ENCODE data around the gene CPE. TPM values are rescaled to one million over a fixed set of nuclear protein-coding genes. Genes with fewer than 3 reads are reported as not detected.

Gene CPE
- total RNA-seq, 1 donor from 2014 or later: 43.6 TPM

DNA sequence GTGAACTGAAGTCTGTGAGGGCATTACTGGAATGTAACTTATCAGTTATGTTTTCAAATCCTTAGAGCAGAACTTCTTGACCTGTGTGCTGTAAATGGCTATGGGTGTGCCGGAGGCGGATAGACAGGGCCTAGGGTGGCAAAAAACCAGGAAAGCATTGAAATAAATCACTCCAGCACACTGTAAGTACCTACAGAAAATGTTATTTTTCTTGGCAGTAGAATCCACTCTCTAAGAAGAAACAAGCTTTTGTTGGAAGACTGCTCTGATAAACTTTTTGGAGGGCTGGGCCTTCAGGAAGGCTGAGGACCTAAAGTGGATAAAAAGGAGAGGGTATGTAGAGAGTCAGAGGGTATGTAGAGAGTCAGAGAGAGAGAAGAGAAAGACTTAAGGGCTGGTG lies 14.9 kb downstream of the CPE start:
- Histone ChIP-seq H3K36me3 (no peaks in the 10 kb centered on the region), H3K9ac (no peak overlapping the region), H3K4me3 (no peak overlapping the region), H3K4me2 (no peak overlapping the region), H2AFZ (replicated peaks) (peak overlapping the region; percentile 26), H3K27ac (no peak overlapping the region), H4K20me1 (ENCODE audit: low read depth) (no peaks in the 10 kb centered on the region), H3F3A (ENCODE audit: low read depth) (no peaks in the 10 kb centered on the region), H3K9me3 (ENCODE audit: low read depth) (no peaks in the 10 kb centered on the region), H3K79me2 (ENCODE audit: low read depth) (no peaks in the 10 kb centered on the region), H3K27me3 (no peaks in the 10 kb centered on the region), H3K4me1 (no peaks in the 10 kb centered on the region)
- no peaks in the 10 kb centered on the region for H3K9me3 Mint-ChIP-seq
- H3K4me3 Mint-ChIP-seq: no peak overlapping the region
- no peaks in the 10 kb centered on the region for H3K27me3 Mint-ChIP-seq (ENCODE audit: insufficient read depth, low read depth)
- peak overlapping the region; percentile 3 for H3K27ac Mint-ChIP-seq
- DNase-seq (ENCODE audit: low spot score): no peak
- peaks cover 11% of the 10 kb centered on the region for H3K4me1 Mint-ChIP-seq
- H3K36me3 Mint-ChIP-seq: peaks cover 4% of the 10 kb centered on the region
- TF ChIP-seq, protein P1, sequence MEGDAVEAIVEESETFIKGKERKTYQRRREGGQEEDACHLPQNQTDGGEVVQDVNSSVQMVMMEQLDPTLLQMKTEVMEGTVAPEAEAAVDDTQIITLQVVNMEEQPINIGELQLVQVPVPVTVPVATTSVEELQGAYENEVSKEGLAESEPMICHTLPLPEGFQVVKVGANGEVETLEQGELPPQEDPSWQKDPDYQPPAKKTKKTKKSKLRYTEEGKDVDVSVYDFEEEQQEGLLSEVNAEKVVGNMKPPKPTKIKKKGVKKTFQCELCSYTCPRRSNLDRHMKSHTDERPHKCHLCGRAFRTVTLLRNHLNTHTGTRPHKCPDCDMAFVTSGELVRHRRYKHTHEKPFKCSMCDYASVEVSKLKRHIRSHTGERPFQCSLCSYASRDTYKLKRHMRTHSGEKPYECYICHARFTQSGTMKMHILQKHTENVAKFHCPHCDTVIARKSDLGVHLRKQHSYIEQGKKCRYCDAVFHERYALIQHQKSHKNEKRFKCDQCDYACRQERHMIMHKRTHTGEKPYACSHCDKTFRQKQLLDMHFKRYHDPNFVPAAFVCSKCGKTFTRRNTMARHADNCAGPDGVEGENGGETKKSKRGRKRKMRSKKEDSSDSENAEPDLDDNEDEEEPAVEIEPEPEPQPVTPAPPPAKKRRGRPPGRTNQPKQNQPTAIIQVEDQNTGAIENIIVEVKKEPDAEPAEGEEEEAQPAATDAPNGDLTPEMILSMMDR (IDR thresholded peaks at IDR 0.05): no peak
- no peak for TF ChIP-seq EZH2phosphoT487 (IDR thresholded peaks at IDR 0.05)
- TF ChIP-seq EZH2 (IDR thresholded peaks at IDR 0.05): no peak

DNA sequence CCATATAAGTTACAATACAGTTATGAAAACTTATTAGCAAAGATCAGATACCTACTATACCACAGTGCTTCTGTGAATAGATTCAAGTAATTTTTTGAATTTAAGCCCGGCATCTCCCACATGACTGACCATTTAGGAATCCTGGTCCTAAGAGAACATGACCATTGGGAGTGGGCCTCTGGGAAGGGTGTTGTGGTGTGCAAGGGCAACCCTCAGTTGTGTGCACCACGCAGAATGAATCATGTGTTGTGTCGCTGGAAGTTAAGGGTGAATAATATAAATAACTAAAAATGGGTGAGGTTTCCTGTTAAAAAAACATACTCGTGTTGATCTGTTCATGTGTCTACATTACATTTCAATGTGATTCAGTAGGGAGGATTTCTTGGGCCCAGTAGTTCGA lies 15.5 kb downstream of the CPE start:
- Histone ChIP-seq H3K27me3 (no peaks in the 10 kb centered on the region), H3K27ac (no peak overlapping the region), H4K20me1 (ENCODE audit: low read depth) (no peaks in the 10 kb centered on the region), H3K4me3 (no peak overlapping the region), H3K79me2 (ENCODE audit: low read depth) (no peaks in the 10 kb centered on the region), H3K9me3 (ENCODE audit: low read depth) (no peaks in the 10 kb centered on the region), H3K4me2 (no peak overlapping the region), H3K9ac (no peak overlapping the region), H2AFZ (replicated peaks) (no peak overlapping the region), H3K4me1 (no peaks in the 10 kb centered on the region), H3K36me3 (no peaks in the 10 kb centered on the region), H3F3A (ENCODE audit: low read depth) (no peaks in the 10 kb centered on the region)
- DNase-seq (ENCODE audit: low spot score): no peak
- Mint-ChIP-seq H3K4me1 (peaks cover 15% of the 10 kb centered on the region), H3K27me3 (ENCODE audit: insufficient read depth, low read depth) (no peaks in the 10 kb centered on the region), H3K36me3 (peaks cover 4% of the 10 kb centered on the region), H3K27ac (no peak overlapping the region), H3K4me3 (no peak overlapping the region), H3K9me3 (no peaks in the 10 kb centered on the region)
- TF ChIP-seq EZH2 (IDR thresholded peaks at IDR 0.05) (no peak), EZH2phosphoT487 (IDR thresholded peaks at IDR 0.05) (no peak)
- TF ChIP-seq, protein P1 (IDR thresholded peaks at IDR 0.05): no peak

DNA sequence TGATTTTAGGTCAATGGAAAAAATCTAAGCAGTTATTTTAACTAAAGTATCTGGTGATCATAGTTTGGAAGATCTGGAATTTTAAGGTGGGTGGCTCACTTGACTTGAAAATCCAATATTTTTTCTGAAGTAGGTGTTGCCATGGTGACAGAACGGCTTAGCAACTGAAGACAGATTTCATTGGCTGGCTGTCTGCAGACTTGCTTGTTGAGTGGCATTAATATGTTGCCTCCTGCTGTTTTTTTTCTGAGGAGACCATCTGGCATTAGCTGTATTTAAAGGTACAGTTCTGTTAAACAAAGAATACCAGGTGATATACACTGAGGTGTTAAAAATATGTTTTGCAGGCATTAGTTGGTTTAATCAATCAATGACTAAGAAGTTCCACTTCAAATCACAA lies 19.8 kb downstream of the CPE start:
- peaks cover 5% of the 10 kb centered on the region for H3K9me3 Mint-ChIP-seq
- peak; percentile 35 for DNase-seq (ENCODE audit: low spot score)
- peaks cover 31% of the 10 kb centered on the region for H3K4me1 Mint-ChIP-seq
- Histone ChIP-seq H4K20me1 (ENCODE audit: low read depth) (no peaks in the 10 kb centered on the region), H3K4me1 (no peaks in the 10 kb centered on the region), H3K79me2 (ENCODE audit: low read depth) (no peaks in the 10 kb centered on the region), H3K4me2 (no peak overlapping the region), H3K36me3 (no peaks in the 10 kb centered on the region), H3K9ac (no peak overlapping the region), H3K27ac (no peak overlapping the region), H3K4me3 (no peak overlapping the region), H2AFZ (replicated peaks) (no peak overlapping the region), H3K9me3 (ENCODE audit: low read depth) (no peaks in the 10 kb centered on the region), H3K27me3 (no peaks in the 10 kb centered on the region), H3F3A (ENCODE audit: low read depth) (no peaks in the 10 kb centered on the region)
- peak overlapping the region; percentile 54 for H3K4me3 Mint-ChIP-seq
- peaks cover 2% of the 10 kb centered on the region for H3K27me3 Mint-ChIP-seq (ENCODE audit: insufficient read depth, low read depth)
- H3K36me3 Mint-ChIP-seq: peaks cover 15% of the 10 kb centered on the region
- H3K27ac Mint-ChIP-seq: peak overlapping the region; percentile 68
- no peak for TF ChIP-seq EZH2 (IDR thresholded peaks at IDR 0.05)
- no peak for TF ChIP-seq EZH2phosphoT487 (IDR thresholded peaks at IDR 0.05)
- TF ChIP-seq, protein P1 (IDR thresholded peaks at IDR 0.05): no peak
